OCI-LY3 (cell line): ENCODE results near the gene FLII.

Experiments used
- CTCF ChIP-seq: fragments of 200-600, 300-600 bp; sonication (generic); IDR thresholded peaks from 2 replicates; pipeline ENCODE4 v1.5.1; 2014; ENCODE audit warnings: antibody characterized with exemption, low read length, low read depth
- EZH2phosphoT487 ChIP-seq: fragments of 200-600 bp; shearing (Covaris generic); IDR thresholded peaks from 2 replicates; pipeline ENCODE4 v1.6.1; 2018; ENCODE audit warnings: antibody characterized with exemption, mixed run types, low read depth

- no peak for TF ChIP-seq CTCF
- no peak for TF ChIP-seq EZH2phosphoT487
Observed at GRCh38 chr17:18234853-18235380, 23.6 kb downstream of the FLII start.
